Left renal cortex interstitium (tissue), 4 donors: ENCODE data around the gene CD226. TPM values are rescaled to one million over a fixed set of nuclear protein-coding genes. Genes with fewer than 3 reads are reported as not detected.
A peak's percentile ranks its signal among the peaks of the same experiment; 100 is the strongest.

Source experiments
- DNase-seq, 4 donors: peaks; one replicate each; pipeline ENCODE4 v3.0.0-alpha.2; 2013; ENCODE audit warnings: low read depth in 4 of 4, low spot score in 2 of 4, missing footprints in 1 of 4
- polyA plus RNA-seq, 4 donors: library from polyadenylated mRNA; unstranded; fragments of 120-200 nt; gene quantifications; one replicate each; pipeline ENCODE4 v1.2.1, GENCODE V29; 2013; ENCODE audit not compliant: insufficient read length in 4 of 4

The CD226 gene
- polyA plus RNA-seq, 4 donors, result 2.1 to 3.3 (median 2.7) TPM

DNA sequence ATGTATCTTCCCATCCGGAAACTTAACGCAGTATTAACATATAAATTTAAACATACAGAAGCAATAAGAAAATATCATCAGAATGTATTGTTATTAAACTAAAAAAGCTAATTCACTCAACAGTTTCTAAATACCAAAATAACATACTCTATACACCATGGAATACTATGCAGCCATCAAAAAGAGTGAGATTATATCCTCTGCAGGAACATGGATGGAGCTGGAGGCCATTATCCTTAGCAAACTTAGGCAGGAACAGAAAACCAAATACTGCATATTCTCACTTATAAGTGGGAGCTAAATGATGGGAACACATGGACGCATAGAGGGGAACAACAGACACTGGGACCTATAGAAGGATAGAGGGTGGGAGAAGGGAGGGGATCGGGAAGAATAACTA lies 127.1 kb downstream of the CD226 start:
- no peak for DNase-seq

DNA sequence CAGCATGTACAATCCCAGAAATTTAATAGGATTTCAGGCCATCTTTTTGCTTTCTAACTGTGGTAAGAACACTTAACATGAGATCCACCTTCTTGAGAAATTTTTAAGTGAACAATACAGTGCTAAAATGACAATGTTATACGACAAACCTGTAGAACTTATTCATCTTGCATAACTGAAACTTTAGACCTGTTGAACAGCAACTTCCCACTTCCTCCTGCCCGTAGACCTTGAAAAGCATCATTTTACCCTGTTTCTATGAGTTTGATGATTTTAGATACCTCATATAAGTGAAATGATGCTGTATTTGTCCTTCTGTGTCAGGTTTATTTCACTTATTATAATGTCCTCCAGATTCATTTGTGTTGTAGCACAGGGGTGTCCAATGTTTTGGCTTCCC lies 128.2 kb downstream of the CD226 start:
- no peak for DNase-seq

DNA sequence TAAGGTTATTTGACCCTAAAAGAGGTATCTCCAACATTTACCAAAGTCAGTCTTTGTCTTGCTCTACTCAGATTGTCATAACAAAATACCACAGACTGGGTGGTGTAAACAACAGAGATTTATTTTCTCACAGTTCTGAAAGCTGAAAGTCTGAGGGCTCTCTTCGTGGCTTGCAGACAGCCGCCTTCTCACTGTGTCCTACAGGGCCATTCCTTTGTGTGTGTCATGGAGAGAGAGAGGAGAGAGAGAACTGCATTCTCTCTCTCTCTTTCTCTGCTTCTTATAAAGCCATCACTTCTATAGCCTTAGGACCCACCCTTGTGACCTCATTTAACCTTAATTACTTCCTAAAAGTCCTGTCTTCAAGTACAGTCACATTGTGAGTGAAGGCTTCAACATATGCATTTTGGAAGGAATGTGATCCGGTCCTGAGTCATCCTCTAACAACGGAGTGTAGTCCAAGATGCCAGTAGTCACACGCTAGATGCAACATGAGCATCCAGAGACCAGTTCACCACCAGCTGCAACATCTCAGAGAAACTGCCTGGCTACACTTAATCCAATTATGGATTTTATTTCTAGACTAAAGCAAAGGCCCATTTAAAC lies 130.2 kb downstream of the CD226 start:
- peak in 3 of 4 donors; percentile 7 to 25 (median 16) for DNase-seq

DNA sequence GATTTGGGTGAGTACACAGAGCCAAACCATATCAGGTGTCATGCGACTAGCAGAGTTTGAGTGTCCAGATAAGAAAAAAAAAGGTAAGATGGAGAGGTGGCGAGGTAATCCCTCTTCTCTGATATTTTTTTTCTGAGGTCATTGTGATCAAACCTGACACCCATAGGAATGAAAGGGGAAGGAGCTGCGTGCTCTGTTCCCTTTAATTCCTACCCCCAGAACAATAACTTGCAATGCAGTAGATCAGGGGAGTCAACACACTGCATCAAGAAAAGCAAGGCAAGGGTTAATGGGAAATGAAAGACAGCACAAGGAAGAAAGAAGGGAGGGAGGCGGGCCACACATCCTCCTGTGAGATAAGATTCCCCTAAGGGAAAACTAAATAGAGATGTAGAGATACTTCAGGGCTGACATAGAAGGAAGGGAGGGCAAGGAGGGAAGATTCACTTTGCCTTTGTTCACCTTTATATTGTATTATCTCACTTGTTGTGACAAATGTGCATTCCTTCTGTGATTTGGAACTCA lies 132.8 kb downstream of the CD226 start:
- no peak for DNase-seq

DNA sequence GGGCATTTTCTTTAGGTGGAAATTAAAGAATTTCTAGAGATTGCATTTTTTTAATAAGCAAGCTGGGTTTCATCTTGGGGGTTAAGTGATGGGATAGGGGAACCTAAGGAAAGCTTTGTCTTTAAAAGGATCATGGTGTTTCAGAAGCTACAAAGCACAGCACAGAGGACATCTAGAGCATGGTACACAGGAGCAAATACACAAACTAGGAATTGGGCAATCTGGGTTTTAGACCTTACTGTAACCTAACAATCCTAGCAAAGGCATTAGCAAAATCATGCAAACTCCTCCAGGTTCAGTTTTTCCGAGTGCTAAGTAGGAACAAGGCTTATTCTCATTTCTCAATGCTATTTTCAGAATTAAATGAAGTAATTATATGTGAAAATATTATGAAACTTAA lies 134.1 kb downstream of the CD226 start:
- no peak for DNase-seq

DNA sequence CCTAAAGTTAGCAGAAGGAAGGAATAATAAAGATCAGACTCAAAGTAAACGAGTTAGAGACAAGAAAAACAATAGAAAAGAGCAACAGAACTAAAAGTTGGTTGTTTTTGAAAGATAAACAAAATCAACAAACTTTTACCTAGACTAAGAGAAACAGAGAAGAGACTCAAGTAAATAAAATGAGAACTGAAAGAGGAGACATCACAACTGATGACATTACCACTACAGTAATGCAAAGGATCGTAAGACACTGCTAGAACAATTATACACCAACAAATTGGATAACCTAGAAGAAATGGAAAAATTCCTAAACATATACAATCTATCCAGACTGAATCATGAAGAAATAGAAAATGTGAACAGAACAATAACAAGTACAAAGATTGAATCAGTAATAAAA lies 139.3 kb downstream of the CD226 start:
- DNase-seq, result no peak

DNA sequence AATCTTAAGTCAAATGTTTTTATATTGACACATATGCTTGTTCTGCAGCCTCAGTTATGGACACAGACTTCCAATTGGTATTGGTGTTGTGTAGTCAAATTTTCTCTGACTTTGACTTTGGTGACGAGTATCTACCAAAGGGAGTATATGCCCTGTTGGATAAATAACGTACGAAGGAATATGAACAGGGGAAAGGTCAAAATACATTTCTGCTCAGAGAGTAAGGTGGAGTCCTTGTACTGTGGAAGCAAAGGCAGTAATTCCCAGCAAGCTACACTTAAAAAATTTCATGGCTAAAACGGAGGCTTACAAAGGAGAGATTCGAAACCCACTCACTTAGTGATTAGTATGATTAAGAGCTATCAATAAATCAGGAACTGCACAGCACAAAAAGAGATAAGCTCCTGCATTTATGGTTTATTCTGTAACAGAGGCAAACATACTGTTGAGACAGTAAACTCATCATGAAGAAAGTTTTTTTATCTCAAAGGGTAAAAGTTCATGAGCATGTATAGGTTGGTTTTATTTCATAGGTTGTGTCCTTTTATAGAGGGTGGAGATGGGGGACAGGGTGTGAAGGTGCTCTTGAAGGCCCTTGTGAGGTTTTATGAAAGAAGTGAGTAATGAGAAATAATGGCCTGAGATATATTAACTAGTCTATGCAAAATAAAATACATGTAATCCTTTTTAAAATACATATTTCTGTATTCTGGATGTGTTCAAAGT lies 142.7 kb downstream of the CD226 start:
- no peak for DNase-seq
